PC-3 (cell line): ENCODE results near the gene RAP2B. TPM values are rescaled to one million over a fixed set of nuclear protein-coding genes. Genes with fewer than 3 reads are reported as not detected.

Experiments used
- ATAC-seq: fragments of 200-7000 bp; cut with Tn5 transposase; 2 replicates; pipeline ENCODE4 v1.9.1; 2020; ENCODE audit warnings: mild to moderate bottlenecking, moderate library complexity
- BruUV-seq: library from RNA; stranded (reverse); fragments of 400-500 nt; replicated peaks from 2 replicates; lab custom pipeline; 2021; lab: Mats Ljungman, UMichigan
- CTCF ChIA-PET: fragments of 300-600 bp; sonication (Branson Sonifier 250); formaldehyde crosslinking; loops from one replicate; lab custom pipeline; 2022; ENCODE audit warnings: antibody characterized with exemption; lab: Charles Lee
- POLR2A ChIA-PET: fragments of 300-600 bp; sonication (Branson Sonifier 250); formaldehyde crosslinking; loops from one replicate; lab custom pipeline; 2022; ENCODE audit warnings: antibody characterized with exemption; ENCODE audit not compliant: unreplicated experiment; lab: Charles Lee
- DNase-seq: peaks from one replicate; pipeline ENCODE4 v3.0.0-alpha.2; 2015
- H2AFZ ChIP-seq: fragments of 300-600 bp; sonication (generic); 2 replicates; pipeline ENCODE4 v1.6.0; 2016; ENCODE audit warnings: antibody characterized with exemption, low read length
- H3F3A ChIP-seq: fragments of 300-600 bp; sonication (generic); one replicate; pipeline ENCODE4 v1.6.0; 2017; ENCODE audit warnings: antibody characterized with exemption, low read length, control low read depth, mild to moderate bottlenecking; ENCODE audit not compliant: unreplicated experiment
- H3K27ac ChIP-seq: fragments of 300-600 bp; sonication (generic); 2 replicates; pipeline ENCODE4 v1.5.1; 2016; ENCODE audit warnings: mild to moderate bottlenecking, low read length
- H3K27me3 ChIP-seq: fragments of 300-600 bp; sonication (generic); 2 replicates; pipeline ENCODE4 v1.6.1; 2016; ENCODE audit warnings: low read length, mixed read lengths
- H3K36me3 ChIP-seq: fragments of 300-600 bp; sonication (generic); 2 replicates; pipeline ENCODE4 v1.6.1; 2016; ENCODE audit warnings: low read depth, mixed run types, low read length, mixed read lengths
- H3K4me1 ChIP-seq: fragments of 300-600 bp; sonication (generic); 2 replicates; pipeline ENCODE4 v1.5.1; 2016; ENCODE audit warnings: low read length; ENCODE audit not compliant: insufficient read depth
- H3K4me2 ChIP-seq: fragments of 300-600 bp; sonication (generic); 2 replicates; pipeline ENCODE4 v1.6.0; 2016; ENCODE audit warnings: low read length
- H3K4me3 ChIP-seq: fragments of 300-600 bp; sonication (generic); 2 replicates; pipeline ENCODE4 v1.5.1; 2016; ENCODE audit warnings: mild to moderate bottlenecking, low read length, mixed read lengths
- H3K79me2 ChIP-seq: fragments of 300-600 bp; sonication (generic); 2 replicates; pipeline ENCODE4 v1.6.1; 2017; ENCODE audit warnings: low read length, mixed read lengths
- H3K9ac ChIP-seq: fragments of 300-600 bp; sonication (generic); 2 replicates; pipeline ENCODE4 v1.6.0; 2016; ENCODE audit warnings: mild to moderate bottlenecking, low read length
- H3K9me2 ChIP-seq: fragments of 300-600 bp; sonication (generic); replicated peaks from 2 replicates; pipeline ENCODE4 v1.6.1; 2016; ENCODE audit warnings: mixed run types, low read length, mixed read lengths
- H3K9me3 ChIP-seq: fragments of 300-600 bp; sonication (generic); 2 replicates; pipeline ENCODE4 v1.6.1; 2016; ENCODE audit warnings: low read length, mixed read lengths
- H4K20me1 ChIP-seq: fragments of 300-600 bp; sonication (generic); 2 replicates; pipeline ENCODE4 v1.6.1; 2016; ENCODE audit warnings: low read length, mixed read lengths
- CTCF ChIP-seq: fragments of 300-600 bp; sonication (generic); conservative IDR thresholded peaks from 2 replicates; pipeline ENCODE4 v1.5.1; 2017; ENCODE audit warnings: antibody characterized with exemption, low read depth, mild to moderate bottlenecking, low read length
- EZH2 ChIP-seq: fragments of 300-600 bp; sonication (generic); IDR thresholded peaks from one replicate; pipeline ENCODE4 v1.6.1; 2017; ENCODE audit warnings: antibody characterized with exemption, mild to moderate bottlenecking, low read length; ENCODE audit not compliant: unreplicated experiment
- EZH2phosphoT487 ChIP-seq: fragments of 300-600 bp; sonication (generic); IDR thresholded peaks from 2 replicates; pipeline ENCODE4 v1.6.1; 2018; ENCODE audit warnings: mild to moderate bottlenecking, antibody characterized with exemption, low read length, borderline replicate concordance
- intact Hi-C: fragments of 100-400 bp; cut with micrococcal nuclease; formaldehyde crosslinking; loops from 2 replicates; pipeline ENCODE4 v1.9.0; 2023
- total RNA-seq: library from RNA; depleted of rRNA; stranded (reverse); fragments of >200 nt; gene quantifications from 2 replicates; pipeline ENCODE4 v1.2.3, GENCODE V29; 2014

The RAP2B gene
- total RNA-seq, 1 experiment from 2014 or later, result 37.8 TPM

- ATAC-seq, result peak; percentile 70
- H3K36me3 ChIP-seq, result no peaks in the 10 kb centered on the region
- H2AFZ ChIP-seq, result peak overlapping the region; percentile 25; the same call in 1 of the 2 replicates
- H3F3A ChIP-seq, result peaks cover 6% of the 10 kb centered on the region
- ChIA-PET CTCF (no interaction called here), POLR2A (interaction anchor here (0.6 kb wide), 1 partner anchor 23 kb away, joined by 3 read pairs; no protein-coding TSS in a partner anchor)
- TSS peak; percentile 45 for BruUV-seq
- H3K4me1 ChIP-seq, result peaks cover 57% of the 10 kb centered on the region
- H3K4me3 ChIP-seq, result no peak overlapping the region; the same call in 1 of the 2 replicates
- H3K9me2 ChIP-seq, result no peaks in the 10 kb centered on the region
- H3K27ac ChIP-seq, result peak overlapping the region; percentile 98
- H3K79me2 ChIP-seq, result no peaks in the 10 kb centered on the region
- H3K27me3 ChIP-seq, result no peaks in the 10 kb centered on the region
- peak overlapping the region; percentile 64 for H3K4me2 ChIP-seq
- no peaks in the 10 kb centered on the region for H4K20me1 ChIP-seq
- intact Hi-C loops, result loop anchor here (1.0 to 10.0 kb wide), 2 partner anchors 95 to 616 kb away; no protein-coding TSS in a partner anchor
- peak overlapping the region; percentile 75 for H3K9ac ChIP-seq
- no peaks in the 10 kb centered on the region for H3K9me3 ChIP-seq
- no peak for TF ChIP-seq EZH2phosphoT487
- no peak for TF ChIP-seq EZH2
- TF ChIP-seq CTCF, result no peak
- peak; percentile 98 for DNase-seq
These were observed 23.5 kb upstream of the RAP2B start for GRCh38 chr3:153138276-153139210.

- H3K27ac ChIP-seq, result peak overlapping the region; percentile 6
- H3K4me2 ChIP-seq, result no peak overlapping the region
- no peaks in the 10 kb centered on the region for H3K9me3 ChIP-seq
- H2AFZ ChIP-seq, result no peak overlapping the region
- no TSS peak for BruUV-seq
- no peak overlapping the region for H3K9ac ChIP-seq
- H3K36me3 ChIP-seq, result no peaks in the 10 kb centered on the region
- H4K20me1 ChIP-seq, result no peaks in the 10 kb centered on the region
- no peaks in the 10 kb centered on the region for H3K27me3 ChIP-seq
- POLR2A ChIA-PET, result interaction anchor here (0.6 to 2.3 kb wide), 2 partner anchors 18 to 209 kb away, joined by 4 to 17 read pairs; no protein-coding TSS in a partner anchor
- peaks cover 72% of the 10 kb centered on the region for H3K4me1 ChIP-seq
- no peak overlapping the region for H3K4me3 ChIP-seq
- intact Hi-C loops, result loop anchor here (10.0 kb wide), 1 partner anchor 268 kb away; no protein-coding TSS in a partner anchor
- peaks cover 6% of the 10 kb centered on the region for H3F3A ChIP-seq
- no peaks in the 10 kb centered on the region for H3K9me2 ChIP-seq
- CTCF ChIA-PET, result interaction anchor here (0.7 kb wide), 1 partner anchor 100 kb away, joined by 4 read pairs; no protein-coding TSS in a partner anchor
- DNase-seq (peak; percentile 53), ATAC-seq (peak; percentile 23)
- no peaks in the 10 kb centered on the region for H3K79me2 ChIP-seq
- TF ChIP-seq EZH2 (no peak), EZH2phosphoT487 (no peak), CTCF (no peak)
These were observed 19.1 kb upstream of the RAP2B start for GRCh38 chr3:153142961-153143360.
